ENCODE data around the gene RETREG3.

Gene RETREG3

GRCh38 chr17:42571435-42572225, 37.5 kb downstream of the RETREG3 start:
- no peak for DNase-seq (ENCODE audit: low read depth, low spot score)

DNA sequence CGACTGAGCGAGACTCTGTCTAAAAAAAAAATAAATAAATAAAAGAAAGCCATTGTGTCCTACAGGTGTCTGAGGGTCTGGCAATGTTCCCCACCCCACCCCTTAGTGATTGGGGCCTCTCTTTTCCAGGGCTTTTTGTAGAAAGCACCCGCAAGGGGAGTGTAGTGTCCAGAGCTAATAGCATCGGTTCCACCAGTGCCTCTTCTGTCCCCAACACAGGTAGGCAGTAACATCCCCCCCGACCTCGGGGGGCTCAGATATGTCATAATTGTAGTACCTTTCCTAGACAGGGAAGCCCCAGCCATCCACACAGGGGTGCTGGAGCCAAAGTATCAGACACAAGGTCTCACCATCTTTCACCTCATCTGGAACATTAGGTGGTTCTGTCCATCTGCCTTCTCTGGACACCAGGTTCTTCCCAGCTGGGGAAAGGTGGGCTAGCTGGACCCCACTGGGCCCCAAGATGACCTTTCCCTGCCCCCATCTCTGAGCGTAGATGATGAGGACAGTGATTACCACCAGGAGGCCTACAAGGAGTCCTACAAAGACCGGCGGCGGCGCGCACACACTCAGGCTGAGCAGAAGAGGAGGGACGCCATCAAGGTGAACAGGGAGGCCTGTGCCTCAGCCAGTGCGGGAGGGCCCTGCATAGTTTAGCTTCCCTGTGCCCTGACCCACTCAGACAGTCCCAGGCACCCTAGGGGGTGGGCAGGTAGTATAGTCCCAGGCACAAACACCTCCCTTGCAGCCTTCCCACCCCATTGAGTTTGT, 40.6 kb downstream of the RETREG3 start:
- no peak for DNase-seq (ENCODE audit: low read depth, low spot score)

DNA sequence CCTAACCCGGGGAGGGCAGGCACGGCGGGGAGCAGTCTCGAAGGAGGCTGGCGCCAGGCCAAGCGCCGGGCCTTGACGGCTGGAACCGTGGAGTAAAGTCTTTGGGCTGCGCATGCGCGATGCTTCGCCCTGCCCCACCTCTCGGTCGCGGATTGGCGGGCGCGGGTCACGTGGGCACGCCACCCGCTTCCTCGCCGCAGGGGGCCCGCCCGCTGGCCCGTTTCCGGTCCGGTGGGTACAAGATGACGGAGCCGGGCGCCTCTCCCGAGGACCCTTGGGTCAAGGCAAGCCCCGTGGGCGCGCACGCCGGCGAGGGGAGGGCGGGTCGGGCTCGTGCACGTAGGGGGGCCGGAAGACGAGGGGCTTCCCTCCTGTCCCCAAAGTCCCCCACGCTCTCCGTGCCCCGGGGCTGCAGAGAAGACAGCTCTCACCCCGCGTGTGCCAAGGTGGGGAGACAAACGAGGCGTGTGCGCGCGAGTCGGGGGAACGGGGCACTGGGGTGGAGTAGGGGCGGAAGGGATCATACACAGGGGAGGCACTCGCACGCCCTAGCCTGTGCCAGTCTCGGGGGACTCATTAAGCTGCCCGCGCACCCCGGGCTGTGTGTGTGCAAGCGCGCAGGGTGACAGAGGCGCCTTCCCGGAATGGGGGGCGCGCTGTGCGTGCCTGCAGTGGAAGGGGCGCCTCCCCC, 42.1 kb downstream of the RETREG3 start, which contains the start of gene MLX:
Gene MLX (plus strand): TSS at position 218 of the 691 bp plus-strand sequence. CDS start 25 bp downstream, at position 243.
- peak; percentile 92 for DNase-seq (ENCODE audit: low read depth, low spot score)

DNA sequence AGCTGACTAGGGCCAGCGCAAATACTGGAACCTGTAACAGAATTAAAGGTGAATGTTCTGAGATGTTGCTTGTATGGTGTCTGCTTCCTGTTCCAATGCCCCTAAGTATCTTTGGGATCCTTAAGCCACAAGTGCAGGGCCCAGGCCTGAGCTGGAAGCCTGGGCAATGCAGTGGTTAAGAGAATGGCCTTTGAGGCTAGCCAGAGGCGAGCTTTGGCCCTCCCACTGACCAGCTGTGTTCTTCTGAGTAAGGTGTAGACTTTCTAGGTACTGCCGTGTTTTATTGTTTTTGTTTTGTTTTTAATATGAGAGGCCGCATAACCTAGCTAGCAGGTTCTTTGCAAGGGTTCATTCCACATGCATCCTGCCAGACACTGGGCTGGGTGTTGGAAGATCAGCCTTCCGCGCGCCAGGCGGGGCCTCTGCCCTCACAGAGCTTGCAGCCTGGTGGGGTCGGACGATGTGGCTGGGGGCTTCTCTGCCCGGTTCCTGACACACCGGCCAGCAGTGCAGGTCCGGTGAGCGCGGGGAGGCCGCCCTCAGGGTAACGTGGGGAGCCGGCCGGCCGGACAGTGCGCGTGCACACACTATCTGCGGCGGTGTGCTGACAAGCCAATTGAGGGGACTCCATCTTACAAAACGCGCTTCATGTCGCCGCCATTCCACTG, 42.8 kb downstream of the RETREG3 start:
- no peak for DNase-seq (ENCODE audit: low read depth, low spot score)

DNA sequence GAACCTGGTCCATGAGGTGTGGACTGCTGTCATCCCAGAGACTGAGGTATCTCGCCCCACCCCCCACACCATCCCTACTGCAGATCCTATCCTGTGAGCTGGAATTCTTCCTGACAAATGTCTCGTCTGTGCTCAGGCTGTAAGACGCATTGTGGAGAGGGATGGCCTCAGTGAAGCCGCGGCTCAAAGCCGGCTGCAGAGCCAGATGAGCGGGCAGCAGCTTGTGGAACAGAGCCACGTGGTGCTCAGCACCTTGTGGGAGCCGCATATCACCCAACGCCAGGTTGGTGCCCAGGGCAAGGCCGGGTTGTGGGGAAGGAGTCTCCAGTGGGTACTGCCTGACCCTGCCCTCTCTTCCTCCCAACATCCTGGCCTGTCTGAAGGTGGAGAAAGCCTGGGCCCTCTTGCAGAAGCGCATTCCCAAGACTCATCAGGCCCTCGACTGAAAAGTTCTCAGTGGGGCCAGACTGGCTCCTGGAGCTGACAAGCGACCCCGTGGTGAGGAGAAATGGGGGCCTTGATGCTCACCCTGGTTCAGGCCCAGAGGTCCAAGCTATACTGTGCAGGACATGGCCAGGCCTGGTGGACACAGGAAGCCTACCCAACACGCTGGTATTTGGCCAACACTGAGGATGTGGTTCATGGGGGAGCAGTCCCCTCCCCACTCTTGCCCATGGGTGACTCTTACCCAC, 43.5 kb downstream of the RETREG3 start:
- no peak for DNase-seq (ENCODE audit: low read depth, low spot score)

- no peak for DNase-seq (ENCODE audit: low read depth, low spot score)
Measured at GRCh38 chr17:42564815-42565522, 44.2 kb downstream of the RETREG3 start.

GRCh38 chr17:42563950-42564349, 45.2 kb downstream of the RETREG3 start:
- no peak for DNase-seq (ENCODE audit: low read depth, low spot score)

DNA sequence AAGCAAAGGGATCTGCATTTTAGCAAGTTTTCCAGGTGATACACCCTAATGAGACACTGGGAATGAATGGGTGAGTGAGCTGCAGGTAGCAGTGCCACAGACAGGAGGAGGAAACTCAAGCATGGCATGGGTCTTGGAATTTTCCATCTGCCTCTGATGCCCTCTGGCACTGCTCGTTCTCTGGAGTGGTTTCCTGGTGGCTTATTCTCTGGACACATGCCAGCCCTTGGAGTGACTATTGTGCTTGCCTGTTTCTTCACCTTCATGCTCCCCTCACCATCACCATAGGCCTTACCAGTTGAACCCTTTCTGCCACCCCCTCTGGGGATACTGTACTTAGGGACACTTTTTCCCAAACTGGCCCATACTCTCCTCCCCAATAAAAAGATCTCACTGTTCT, 45.6 kb downstream of the RETREG3 start:
- no peak for DNase-seq (ENCODE audit: low read depth, low spot score)

DNA sequence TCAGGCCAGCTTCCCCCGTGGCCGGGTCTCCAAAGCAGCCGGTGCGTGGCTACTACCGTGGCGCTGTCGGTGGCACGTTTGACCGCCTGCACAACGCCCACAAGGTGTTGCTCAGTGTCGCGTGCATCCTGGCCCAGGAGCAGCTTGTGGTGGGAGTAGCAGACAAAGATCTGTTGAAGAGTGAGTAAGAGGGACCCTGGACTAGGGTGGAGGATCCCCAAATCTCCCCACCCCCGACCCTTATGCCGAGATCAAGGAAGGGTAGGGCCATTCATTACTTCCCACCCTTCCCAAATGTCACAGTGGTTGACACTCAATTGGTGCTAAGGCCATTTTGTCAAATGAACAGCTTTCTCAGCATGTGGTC, 46.0 kb downstream of the RETREG3 start:
- no peak for DNase-seq (ENCODE audit: low read depth, low spot score)

- no peak for DNase-seq (ENCODE audit: low read depth, low spot score)
Measured at GRCh38 chr17:42562388-42563142, 46.6 kb downstream of the RETREG3 start.

DNA sequence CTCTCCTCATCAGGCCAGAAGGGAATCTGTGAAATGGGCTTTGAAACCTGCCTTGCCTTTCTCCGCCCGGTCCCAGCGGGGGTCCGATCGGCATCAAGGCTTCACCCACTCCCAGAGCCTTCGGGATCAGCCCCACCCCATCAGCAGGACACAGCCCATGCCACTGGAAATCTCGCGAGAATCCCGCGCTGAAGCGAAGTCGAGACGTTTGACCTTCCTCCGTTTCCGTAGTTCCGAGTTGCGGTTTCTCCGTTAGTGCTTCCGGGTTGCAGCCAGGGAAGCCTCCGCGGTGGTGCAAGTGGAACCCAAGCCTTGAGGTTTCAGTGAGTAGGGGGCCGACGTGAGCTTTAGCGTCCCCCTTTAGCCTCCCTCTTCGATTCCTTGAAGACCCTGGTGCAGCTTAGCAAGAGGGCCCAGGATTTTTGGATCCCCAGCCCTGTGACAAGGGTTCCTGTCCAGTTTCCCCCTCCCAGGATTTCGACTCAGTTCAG, 47.2 kb downstream of the RETREG3 start, which contains the start of gene COASY:
Gene COASY (plus strand): TSS at position 252 of the 491 bp plus-strand sequence. CDS start 475 bp downstream, outside the sequence.
- peak; percentile 96 for DNase-seq (ENCODE audit: low read depth, low spot score)

DNA sequence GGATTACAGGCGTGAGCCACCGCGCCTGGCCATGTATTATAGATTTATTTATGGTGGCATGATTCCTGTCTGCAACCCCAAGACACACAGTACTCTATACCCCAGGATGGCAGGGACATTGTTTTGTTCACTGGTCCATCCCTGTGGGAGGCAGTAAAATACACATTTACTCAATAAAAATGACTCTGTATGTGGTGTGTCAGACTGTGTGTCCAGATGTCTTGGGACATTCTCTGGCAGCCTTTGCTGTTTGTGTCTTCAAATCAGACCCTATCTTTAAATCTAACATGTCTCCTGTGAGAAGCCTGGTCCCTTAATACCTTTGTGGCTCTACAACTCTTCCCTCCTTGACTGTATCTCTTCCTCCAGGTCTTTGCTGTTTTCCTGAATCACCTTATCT, 48.9 kb downstream of the RETREG3 start:
- DNase-seq (ENCODE audit: low read depth, low spot score), result no peak

DNA sequence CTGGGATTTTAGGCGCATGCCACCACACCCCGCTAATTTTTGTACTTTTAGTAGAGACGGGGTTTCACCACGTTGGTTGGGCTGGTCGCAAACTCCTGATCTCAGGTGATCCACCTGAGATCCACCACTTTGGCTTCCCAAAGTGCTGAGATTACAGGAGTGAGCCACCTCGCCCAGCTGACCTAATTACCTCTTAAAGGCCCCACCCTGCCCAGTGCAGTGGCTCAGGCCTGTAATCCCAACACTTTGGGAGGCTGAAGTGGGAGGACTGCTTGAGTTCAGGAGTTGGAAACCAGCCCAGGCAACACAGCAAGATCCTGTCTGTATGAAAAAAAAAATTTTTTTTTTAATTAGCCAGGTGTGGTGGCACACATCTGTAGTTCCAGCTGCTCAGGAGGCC, 50.1 kb downstream of the RETREG3 start:
- DNase-seq (ENCODE audit: low read depth, low spot score), result no peak

DNA sequence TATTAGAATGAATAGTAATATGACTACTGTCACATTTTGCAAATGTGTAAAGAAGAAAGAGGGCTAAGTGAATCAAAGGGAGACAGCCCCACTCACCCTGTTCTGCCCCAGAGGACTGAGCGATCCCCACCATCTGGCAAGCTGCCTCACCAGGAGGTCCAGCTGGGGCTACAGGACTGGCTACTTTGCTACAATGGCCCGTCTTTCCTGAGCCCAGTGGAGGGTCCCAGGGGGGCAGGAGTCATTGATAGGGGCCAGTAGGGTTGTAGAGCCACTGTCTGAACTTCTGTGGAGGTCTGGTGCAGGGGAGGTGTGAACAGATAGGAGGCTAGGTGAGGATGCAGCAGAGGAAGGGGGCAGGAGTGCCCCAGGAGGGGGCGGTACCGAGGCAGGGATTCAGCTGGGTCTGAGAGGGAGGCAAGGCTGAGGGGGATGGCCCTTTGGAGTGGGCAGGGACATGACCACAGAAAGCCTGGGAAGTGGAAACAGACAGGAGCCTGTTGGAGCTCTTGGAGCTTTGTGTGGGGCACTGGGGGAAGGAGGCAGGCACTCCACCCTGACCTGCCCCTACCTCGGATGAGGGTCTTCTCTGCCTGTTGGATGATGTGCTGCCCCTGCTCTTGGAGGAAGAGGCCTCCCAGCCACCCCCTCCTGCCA, 53.1 kb downstream of the RETREG3 start:
- DNase-seq (ENCODE audit: low read depth, low spot score), result peak; percentile 86

- no peak for DNase-seq (ENCODE audit: low read depth, low spot score)
Measured at GRCh38 chr17:42555122-42555622, 54.0 kb downstream of the RETREG3 start.

DNA sequence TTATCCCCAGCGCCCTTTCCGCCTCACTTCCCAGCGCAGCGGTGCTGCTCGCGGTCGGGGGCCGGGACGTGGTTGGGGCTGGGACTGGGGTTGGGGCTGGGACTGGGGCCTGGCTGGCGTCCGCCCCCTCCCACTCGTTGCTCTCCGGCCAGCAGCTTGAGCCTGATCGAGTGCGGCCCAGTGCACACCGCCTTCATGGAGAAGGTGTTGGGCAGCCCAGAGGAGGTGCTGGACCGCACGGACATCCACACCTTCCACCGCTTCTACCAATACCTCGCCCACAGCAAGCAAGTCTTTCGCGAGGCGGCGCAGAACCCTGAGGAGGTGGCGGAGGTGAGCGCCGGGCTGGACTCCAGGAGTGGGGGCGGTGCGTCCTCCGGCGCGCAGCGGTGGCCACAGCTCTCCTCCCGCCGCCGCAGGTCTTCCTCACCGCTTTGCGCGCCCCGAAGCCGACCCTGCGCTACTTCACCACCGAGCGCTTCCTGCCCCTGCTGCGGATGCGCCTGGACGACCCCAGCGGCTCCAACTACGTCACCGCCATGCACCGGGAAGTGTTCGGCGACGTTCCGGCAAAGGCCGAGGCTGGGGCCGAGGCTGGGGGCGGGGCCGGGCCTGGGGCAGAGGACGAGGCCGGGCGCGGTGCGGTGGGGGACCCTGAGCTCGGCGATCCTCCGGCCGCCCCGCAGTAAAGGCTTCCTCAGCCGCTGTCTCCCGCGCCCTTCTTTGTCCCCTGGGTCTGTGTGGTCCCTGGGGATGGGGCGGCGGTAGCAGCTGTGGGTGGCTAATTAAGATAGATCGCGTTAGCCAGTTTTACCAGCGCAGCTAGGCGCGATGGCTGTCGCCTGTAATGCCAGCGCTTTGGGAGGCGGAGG, 54.7 kb downstream of the RETREG3 start:
- peak; percentile 87 for DNase-seq (ENCODE audit: low read depth, low spot score)

DNA sequence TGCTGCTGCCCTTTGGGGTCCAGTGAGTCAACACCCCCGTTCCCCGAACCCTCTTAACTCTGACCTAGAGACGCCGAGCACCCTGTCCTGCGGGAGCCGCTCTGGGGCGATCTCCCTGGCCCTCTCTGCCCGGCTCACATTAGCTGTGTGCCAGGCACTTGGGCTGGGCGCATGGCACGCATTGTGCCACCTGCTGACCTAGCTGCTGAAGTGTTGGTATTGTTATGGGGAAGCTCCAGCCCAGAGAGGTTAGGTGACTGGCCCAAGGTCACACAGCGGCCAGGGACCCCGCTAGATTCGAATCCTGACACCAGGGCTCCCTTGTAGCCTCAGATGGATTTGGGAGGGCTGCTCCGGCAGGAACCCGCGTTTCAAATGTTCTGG, 55.3 kb downstream of the RETREG3 start:
- DNase-seq (ENCODE audit: low read depth, low spot score), result no peak

Measured in ELF-1 (cell line).